Activated CD4-positive, CD25-positive, alpha-beta regulatory T cell (primary cell): Measurements from ENCODE around the gene PLPP1.
"Not testable (repeated sequence)": the region's sequence is repeated elsewhere in the genome, so short reads cannot be mapped to it uniquely, and the experiment has no call there.

Experiments
- DNase-seq, 4 experiments: peaks; one replicate each; lab custom pipeline; 2025; lab: John Stamatoyannopoulos, UW

PLPP1 gene

GRCh38 chr5:55544341-55544740 is 9.6 kb upstream of the PLPP1 start:
- DNase-seq: no peak

GRCh38 chr5:55541056-55541635 is 6.4 kb upstream of the PLPP1 start:
- DNase-seq: no peak

- no peak for DNase-seq
These were observed 5.8 kb upstream of the PLPP1 start for GRCh38 chr5:55540525-55540924.

- DNase-seq: no peak
These were observed 5.3 kb upstream of the PLPP1 start for GRCh38 chr5:55540024-55540423.

GRCh38 chr5:55538661-55539060 is 3.9 kb upstream of the PLPP1 start:
- DNase-seq: no peak

- not testable (repeated sequence) for DNase-seq
These were observed 2.6 kb upstream of the PLPP1 start for GRCh38 chr5:55537315-55537714.

GRCh38 chr5:55535199-55535905 is 588 bp upstream of the PLPP1 start:
- DNase-seq: no peak

- peak in 1 of 4 experiments; percentile 23 for DNase-seq
These were observed 986 bp downstream of the PLPP1 start for GRCh38 chr5:55533521-55534435.

GRCh38 chr5:55530669-55531068 is 4.1 kb downstream of the PLPP1 start:
- no peak for DNase-seq

GRCh38 chr5:55524816-55525215 is 9.9 kb downstream of the PLPP1 start:
- no peak for DNase-seq

GRCh38 chr5:55523293-55523692 is 11.5 kb downstream of the PLPP1 start:
- no peak for DNase-seq

GRCh38 chr5:55521881-55522280 is 12.9 kb downstream of the PLPP1 start:
- DNase-seq: no peak

- DNase-seq: no peak
These were observed 14.5 kb downstream of the PLPP1 start for GRCh38 chr5:55520117-55520839.

GRCh38 chr5:55518831-55519390 is 15.9 kb downstream of the PLPP1 start:
- DNase-seq: no peak

- DNase-seq: no peak
These were observed 17.0 kb downstream of the PLPP1 start for GRCh38 chr5:55517804-55518203.

GRCh38 chr5:55511010-55511409 is 23.8 kb downstream of the PLPP1 start:
- DNase-seq: no peak

GRCh38 chr5:55510523-55510880 is 24.3 kb downstream of the PLPP1 start:
- DNase-seq: no peak

- no peak for DNase-seq
These were observed 24.8 kb downstream of the PLPP1 start for GRCh38 chr5:55509796-55510522.

GRCh38 chr5:55509097-55509496 is 25.7 kb downstream of the PLPP1 start:
- DNase-seq: no peak

GRCh38 chr5:55507574-55507973 is 27.2 kb downstream of the PLPP1 start:
- no peak for DNase-seq

GRCh38 chr5:55505711-55506110 is 29.1 kb downstream of the PLPP1 start:
- not testable (repeated sequence) for DNase-seq
